GM21576 (cell line): ENCODE results near the gene PVALB.

Experiments used
- ATAC-seq: cut with Tn5 transposase; IDR thresholded peaks from one replicate; pipeline ENCODE4 v1.9.1; 2021; ENCODE audit warnings: mild to moderate bottlenecking, moderate library complexity; ENCODE audit not compliant: unreplicated experiment

PVALB gene

GRCh38 chr22:36775964-36776669 is 40.7 kb downstream of the PVALB start, which contains the start of gene IFT27:
IFT27 (minus strand) TSS chr22:36776119; CDS start chr22:36775707, 412 bp downstream.
- peak; percentile 86 for ATAC-seq

DNA sequence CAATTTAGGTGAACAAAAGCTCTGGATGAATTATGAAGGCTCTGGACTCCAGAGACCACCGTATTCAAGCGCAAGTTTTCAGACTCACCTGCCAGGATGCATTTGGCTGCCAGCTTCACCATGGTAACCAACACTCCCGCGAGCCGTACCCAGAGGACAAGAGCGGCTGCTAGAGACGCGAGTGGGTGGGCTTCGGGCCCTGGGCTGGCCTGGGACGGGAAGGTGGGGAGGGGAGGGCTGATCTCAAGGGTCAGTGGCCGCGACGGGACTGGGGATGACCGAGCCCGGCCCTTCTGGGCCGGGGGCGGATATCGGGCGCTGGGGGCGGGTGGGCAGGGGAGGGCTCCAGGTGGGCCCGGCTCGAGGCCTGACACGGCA is 41.3 kb downstream of the PVALB start:
- peak; percentile 1 for ATAC-seq

DNA sequence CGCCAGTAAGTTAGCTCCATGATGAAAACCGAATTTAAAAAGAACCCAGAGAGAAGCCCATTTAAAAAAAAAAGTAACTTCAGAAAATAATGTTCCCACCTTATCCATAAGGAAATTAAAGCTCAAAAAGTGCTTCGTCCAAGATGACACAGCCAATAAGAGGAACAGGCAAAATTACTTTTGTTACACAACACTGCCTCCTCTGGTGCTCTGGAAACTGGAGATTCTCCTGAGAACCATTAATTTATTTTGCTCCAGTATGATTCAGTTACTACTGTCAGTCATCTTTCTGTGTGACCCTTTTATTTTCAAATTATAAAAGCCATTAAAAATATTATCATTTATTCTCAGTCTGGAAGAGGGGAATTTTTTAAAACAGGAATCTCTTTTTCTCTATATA is 42.9 kb downstream of the PVALB start:
- no peak for ATAC-seq

DNA sequence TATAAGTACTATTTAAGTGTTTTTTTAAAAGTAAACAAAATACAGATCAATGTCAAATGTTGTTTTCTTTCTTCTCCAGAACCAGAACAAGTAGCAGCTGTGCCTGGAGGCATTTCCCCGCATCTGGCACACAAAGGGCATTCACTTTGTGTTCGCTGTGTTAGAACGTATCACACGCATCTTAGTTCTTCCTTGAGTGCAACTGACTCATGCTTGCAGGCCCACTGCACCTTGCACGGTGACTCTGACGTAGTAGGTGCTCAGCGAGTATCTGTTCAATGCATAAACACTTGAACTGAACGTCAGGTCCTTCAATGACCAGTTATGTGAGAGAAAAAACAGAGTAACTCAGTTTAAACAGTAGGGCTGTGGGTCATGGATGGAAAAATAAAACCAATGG is 44.4 kb downstream of the PVALB start:
- ATAC-seq, result no peak

DNA sequence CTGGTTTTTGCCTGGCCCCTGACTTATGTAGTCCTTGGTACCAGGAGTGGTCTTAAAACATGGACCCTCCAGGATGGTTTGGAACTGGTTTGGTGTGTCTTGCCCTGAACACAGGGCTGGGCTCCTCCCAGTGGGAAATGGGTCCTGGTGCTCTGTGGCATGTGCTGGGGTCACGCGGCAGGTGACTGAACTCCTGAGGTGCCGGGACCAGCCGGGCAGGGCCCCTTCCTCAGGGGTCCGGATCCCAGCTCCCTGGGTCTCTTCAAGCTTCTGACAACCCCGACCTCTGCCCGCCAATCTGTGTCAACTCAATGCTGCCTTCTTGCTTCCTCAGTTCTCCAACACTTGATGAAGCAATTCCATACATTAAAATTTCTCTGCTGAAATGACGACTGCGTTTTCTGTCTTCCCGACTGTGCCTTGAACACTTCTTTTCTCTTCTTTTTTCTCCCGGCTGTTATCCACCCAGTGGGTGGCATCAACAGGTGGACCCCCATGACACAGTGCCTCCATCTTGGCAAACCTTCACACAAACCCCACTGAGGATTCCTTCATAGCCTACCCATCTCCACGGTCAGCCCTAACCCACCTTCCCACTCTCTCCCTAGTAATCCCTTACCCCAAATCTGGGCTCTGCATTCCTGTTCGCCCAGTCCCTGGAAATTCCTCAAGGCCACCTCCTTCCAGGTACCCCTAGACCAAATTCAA is 45.3 kb downstream of the PVALB start:
- no peak for ATAC-seq

- no peak for ATAC-seq
Observed at GRCh38 chr22:36770513-36771231, 46.2 kb downstream of the PVALB start.

- no peak for ATAC-seq
Observed at GRCh38 chr22:36769541-36770512, 47.0 kb downstream of the PVALB start.

GRCh38 chr22:36768616-36769015 is 48.2 kb downstream of the PVALB start:
- no peak for ATAC-seq

DNA sequence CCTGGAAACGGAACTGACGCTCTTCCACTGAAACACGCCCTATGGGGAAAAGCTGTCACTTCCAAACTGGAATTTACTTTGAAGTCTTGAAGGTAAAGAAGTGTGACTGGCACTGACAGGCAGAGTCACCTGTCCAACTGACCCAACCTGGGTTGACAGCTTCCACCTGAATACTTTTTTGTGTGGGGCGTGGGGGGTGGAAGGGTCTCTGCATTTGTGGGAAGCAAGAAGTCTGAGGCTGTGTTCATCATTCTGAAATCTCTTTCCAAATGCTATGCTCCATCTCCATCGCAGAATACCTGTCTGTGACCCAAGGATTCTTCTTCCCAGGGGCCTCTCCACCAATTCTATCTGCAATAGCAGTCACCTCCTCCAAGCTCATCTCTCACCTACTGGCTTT is 48.7 kb downstream of the PVALB start:
- ATAC-seq, result no peak

GRCh38 chr22:36767035-36767775 is 49.6 kb downstream of the PVALB start:
- no peak for ATAC-seq

DNA sequence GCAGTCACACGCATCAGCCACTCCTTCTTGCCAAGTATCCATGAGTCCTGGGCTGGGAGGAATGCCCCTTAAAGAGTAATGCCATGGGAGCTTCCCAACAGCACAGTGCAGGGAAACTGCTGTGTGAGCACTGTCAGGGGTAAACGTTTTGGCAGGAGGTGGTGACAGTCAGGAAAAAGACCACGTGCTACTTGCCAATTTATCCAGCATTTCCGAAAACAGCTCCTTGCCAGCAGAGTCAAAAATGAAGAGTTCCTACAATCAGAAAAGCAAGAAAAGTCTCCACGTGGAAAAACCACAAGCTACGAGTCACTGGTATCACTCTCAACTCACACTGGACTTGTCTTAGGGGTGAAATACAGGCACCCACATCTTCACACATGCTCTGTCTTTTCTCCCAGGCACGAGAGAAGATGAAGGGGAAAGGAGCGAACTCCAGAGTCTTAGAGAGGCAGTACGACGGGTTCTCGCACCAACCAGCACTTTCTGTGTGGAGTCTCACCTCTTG is 50.8 kb downstream of the PVALB start:
- ATAC-seq, result no peak

GRCh38 chr22:36765131-36765942 is 51.5 kb downstream of the PVALB start:
- ATAC-seq, result no peak

DNA sequence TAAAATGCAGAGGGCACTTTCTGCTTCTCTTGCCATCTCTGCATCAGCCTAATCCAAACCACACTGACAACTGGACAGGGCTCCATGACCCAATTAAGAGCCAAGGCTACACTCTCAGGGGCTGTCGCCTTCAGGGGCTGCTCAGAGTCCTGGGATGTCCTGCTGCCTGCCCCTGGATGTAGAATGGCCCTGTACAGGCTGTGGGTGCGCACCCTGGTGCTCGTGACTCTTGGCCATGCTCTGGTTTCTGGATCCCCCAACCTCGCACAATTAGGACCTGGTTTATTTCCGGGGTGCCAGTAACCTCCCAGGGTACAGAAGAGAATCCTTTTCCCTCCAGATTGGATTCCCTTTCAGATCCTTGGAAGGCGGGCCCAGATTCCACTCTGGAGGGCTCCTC is 52.2 kb downstream of the PVALB start:
- no peak for ATAC-seq

GRCh38 chr22:36764060-36764459 is 52.8 kb downstream of the PVALB start:
- ATAC-seq, result no peak

GRCh38 chr22:36763576-36763975 is 53.3 kb downstream of the PVALB start:
- ATAC-seq, result no peak

GRCh38 chr22:36762687-36763260 is 54.1 kb downstream of the PVALB start:
- ATAC-seq, result no peak

- ATAC-seq, result no peak
Observed at GRCh38 chr22:36761553-36762240, 55.1 kb downstream of the PVALB start.

DNA sequence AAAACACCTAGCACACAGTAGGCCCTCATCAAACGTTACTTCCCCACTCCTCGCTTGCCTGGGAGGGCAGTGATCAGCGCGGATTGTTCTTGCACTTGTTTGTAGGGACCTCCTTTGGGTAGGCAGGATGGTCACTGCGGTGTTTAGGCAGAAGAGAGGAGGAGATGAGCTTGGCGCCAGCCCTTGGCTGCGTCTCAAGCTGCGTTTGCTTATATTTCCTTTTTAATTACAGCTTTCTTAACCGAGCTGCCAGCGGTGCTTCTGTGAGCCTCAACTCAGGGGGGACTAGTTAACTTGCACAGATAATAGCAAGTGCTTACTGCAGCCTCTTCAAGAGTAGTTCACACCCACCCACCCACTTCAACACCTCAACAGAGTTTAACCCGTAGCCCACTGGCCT is 56.0 kb downstream of the PVALB start:
- ATAC-seq, result no peak
